ENCODE results near the gene CLCA4.
"Not testable (repeated sequence)": the region's sequence is repeated elsewhere in the genome, so short reads cannot be mapped to it uniquely, and the experiment has no call there.

The CLCA4 gene

DNA sequence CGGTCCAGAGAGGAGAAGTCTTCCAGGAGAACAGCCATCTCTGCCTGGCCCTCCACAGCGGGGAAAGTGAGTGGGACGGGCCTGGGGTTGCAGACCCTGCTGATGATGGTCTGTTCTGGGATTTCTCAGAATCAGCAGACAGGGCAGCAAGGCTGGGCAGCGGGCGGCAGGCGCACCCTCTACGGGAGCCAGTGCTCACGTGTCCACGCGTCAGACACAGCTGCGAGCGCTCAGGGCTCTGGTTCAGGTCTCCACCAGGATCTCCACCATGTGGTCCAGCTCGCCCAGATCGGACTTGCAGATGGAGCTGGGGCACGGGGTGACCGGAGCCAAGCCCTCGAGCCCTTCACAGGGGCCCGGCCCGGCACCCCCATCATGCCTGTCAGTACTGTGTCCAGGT is 5.5 kb downstream of the CLCA4 start:
- Mint-ChIP-seq H3K27ac (no peak overlapping the region), H3K27me3 (no peaks in the 10 kb centered on the region), H3K4me3 (no peak overlapping the region), H3K9me3 (peaks cover under 1% of the 10 kb centered on the region), H3K4me1 (no peaks in the 10 kb centered on the region), H3K36me3 (no peaks in the 10 kb centered on the region)
- CTCF ChIA-PET, result no interaction called here
- DNase-seq, result no peak

DNA sequence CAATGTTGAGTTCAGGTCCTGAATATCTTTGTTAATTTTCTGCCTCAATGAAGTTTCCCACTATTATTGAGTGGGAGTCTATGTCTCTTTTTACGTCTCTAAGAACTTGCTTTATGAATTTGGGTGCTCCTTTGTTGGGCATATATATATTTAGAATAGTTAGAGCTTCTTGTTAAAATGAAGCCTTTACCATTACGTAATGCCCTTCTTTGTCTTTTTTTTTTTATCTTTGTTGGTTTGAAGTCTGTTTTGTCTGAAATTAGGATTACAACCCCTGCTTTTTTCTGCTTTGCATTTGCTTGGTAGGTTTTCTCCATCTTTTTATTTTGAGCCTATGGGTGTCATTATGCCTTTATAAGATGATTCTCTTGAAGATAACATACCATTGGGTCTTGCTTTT is 10.9 kb downstream of the CLCA4 start:
- Mint-ChIP-seq H3K27me3 (no peaks in the 10 kb centered on the region), H3K4me3 (no peak overlapping the region), H3K27ac (no peak overlapping the region), H3K9me3 (peaks cover 17% of the 10 kb centered on the region), H3K36me3 (no peaks in the 10 kb centered on the region), H3K4me1 (no peaks in the 10 kb centered on the region)
- DNase-seq, result no peak
- CTCF ChIA-PET, result interaction anchor here (0.7 kb wide), 1 partner anchor 85 kb away, joined by 3 read pairs; no protein-coding TSS in a partner anchor

DNA sequence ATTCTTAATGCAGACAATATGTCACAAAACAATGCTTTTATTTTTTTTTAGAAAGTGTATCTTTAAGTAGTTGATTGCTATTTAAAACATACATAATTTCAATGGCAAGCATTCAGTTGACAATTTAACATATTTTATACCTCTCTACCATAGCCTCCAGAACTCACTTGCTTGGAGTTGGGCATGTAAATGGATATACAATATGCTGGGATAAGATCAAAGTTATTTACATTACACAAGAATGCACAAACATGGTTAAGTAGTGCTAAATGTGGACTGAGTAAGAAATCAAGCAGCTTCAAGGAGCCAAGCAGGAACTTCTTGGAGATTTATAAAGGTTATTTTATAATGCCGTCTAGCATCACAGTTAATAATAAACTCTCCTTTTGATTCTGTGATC is 17.0 kb downstream of the CLCA4 start:
- Mint-ChIP-seq H3K36me3 (no peaks in the 10 kb centered on the region), H3K27me3 (no peaks in the 10 kb centered on the region)
- DNase-seq, result no peak

DNA sequence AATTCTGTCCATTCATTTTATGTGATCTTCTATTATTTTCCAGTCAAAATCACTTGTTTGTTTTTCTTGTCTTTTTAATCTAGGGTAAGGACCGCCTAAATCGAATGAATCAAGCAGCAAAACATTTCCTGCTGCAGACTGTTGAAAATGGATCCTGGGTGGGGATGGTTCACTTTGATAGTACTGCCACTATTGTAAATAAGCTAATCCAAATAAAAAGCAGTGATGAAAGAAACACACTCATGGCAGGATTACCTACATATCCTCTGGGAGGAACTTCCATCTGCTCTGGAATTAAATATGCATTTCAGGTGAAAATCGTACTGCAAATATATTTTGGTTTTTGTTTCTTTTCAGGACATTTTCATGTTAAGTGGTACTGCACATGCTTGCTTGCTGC is 20.5 kb downstream of the CLCA4 start:
- Mint-ChIP-seq H3K27ac (no peak overlapping the region), H3K4me3 (no peak overlapping the region), H3K27me3 (no peaks in the 10 kb centered on the region), H3K4me1 (no peaks in the 10 kb centered on the region), H3K9me3 (no peaks in the 10 kb centered on the region), H3K36me3 (no peaks in the 10 kb centered on the region)
- no peak for DNase-seq
- CTCF ChIA-PET, result no interaction called here

More for the DNA sequence above, 17.0 kb downstream of the CLCA4 start:
- CTCF ChIA-PET, result no interaction called here
- Mint-ChIP-seq H3K9me3 (peaks cover 6% of the 10 kb centered on the region), H3K27ac (no peak overlapping the region), H3K4me3 (no peak overlapping the region), H3K4me1 (no peaks in the 10 kb centered on the region)

GRCh38 chr1:86567878-86568277 is 21.0 kb downstream of the CLCA4 start:
- H3K4me3 Mint-ChIP-seq, result no peak overlapping the region
- H3K27ac Mint-ChIP-seq, result no peak overlapping the region
- CTCF ChIA-PET, result no interaction called here

DNA sequence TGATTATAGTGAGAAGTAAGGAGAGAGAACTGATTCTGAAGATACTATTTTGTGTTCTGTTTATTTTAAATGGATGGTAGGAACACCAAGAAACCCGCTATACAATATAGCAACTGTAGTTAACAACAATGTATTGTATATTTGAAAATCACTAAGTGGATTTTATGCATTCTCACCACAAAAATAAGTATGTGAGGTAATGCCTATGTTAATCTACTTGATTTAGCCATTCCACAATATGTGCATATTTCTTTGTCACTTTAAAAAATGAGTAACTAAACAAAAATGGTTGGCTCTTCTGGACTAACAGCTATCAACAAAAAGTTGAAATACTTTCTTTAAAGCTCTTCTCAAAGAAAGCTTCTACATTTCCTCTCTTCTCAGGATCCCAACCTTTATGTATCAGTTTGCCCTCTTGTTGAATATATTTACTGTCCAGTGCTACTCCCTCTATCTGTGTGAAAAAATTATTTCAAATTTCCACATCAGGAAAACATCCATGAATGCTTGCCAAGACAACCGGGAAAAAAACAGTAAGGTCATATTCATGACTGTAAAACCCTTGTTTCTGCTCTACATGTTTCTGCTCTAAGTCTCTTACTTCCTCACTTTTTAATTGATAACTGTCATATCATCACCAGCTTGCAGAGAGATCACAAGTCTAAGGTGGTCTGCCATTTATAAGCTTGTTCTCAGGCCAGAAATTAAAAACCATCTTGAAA is 27.0 kb downstream of the CLCA4 start:
- H3K4me1 Mint-ChIP-seq, result no peaks in the 10 kb centered on the region
- no peak overlapping the region for H3K4me3 Mint-ChIP-seq
- CTCF ChIA-PET, result no interaction called here
- DNase-seq, result no peak
- H3K9me3 Mint-ChIP-seq, result no peaks in the 10 kb centered on the region
- H3K27me3 Mint-ChIP-seq, result peaks cover 3% of the 10 kb centered on the region
- no peak overlapping the region for H3K27ac Mint-ChIP-seq
- no peaks in the 10 kb centered on the region for H3K36me3 Mint-ChIP-seq

More at GRCh38 chr1:86567878-86568277, 21.0 kb downstream of the CLCA4 start:
- H3K4me1 Mint-ChIP-seq, result no peaks in the 10 kb centered on the region
- H3K9me3 Mint-ChIP-seq, result no peaks in the 10 kb centered on the region
- H3K36me3 Mint-ChIP-seq, result no peaks in the 10 kb centered on the region
- DNase-seq, result no peak
- no peaks in the 10 kb centered on the region for H3K27me3 Mint-ChIP-seq

- no peak overlapping the region for H3K4me3 Mint-ChIP-seq
- CTCF ChIA-PET, result no interaction called here
These were observed 34.4 kb downstream of the CLCA4 start for GRCh38 chr1:86581231-86581630.

GRCh38 chr1:86582161-86582560 is 35.3 kb downstream of the CLCA4 start:
- H3K27ac Mint-ChIP-seq, result no peak overlapping the region
- H3K4me3 Mint-ChIP-seq, result no peak overlapping the region
- H3K27me3 Mint-ChIP-seq, result no peaks in the 10 kb centered on the region
- H3K4me1 Mint-ChIP-seq, result no peaks in the 10 kb centered on the region
- H3K36me3 Mint-ChIP-seq, result no peaks in the 10 kb centered on the region
- no peak for DNase-seq
- CTCF ChIA-PET, result no interaction called here
- H3K9me3 Mint-ChIP-seq, result no peaks in the 10 kb centered on the region

More at GRCh38 chr1:86581231-86581630, 34.4 kb downstream of the CLCA4 start:
- H3K27ac Mint-ChIP-seq, result no peak overlapping the region
- H3K4me1 Mint-ChIP-seq, result no peaks in the 10 kb centered on the region
- H3K36me3 Mint-ChIP-seq, result no peaks in the 10 kb centered on the region
- no peaks in the 10 kb centered on the region for H3K9me3 Mint-ChIP-seq
- H3K27me3 Mint-ChIP-seq, result no peaks in the 10 kb centered on the region
- no peak for DNase-seq

GRCh38 chr1:86583032-86583431 is 36.2 kb downstream of the CLCA4 start:
- Mint-ChIP-seq H3K4me1 (no peaks in the 10 kb centered on the region), H3K27ac (no peak overlapping the region), H3K36me3 (no peaks in the 10 kb centered on the region), H3K27me3 (no peaks in the 10 kb centered on the region), H3K4me3 (no peak overlapping the region), H3K9me3 (no peaks in the 10 kb centered on the region)
- no peak for DNase-seq
- CTCF ChIA-PET, result no interaction called here

GRCh38 chr1:86583593-86583992 is 36.7 kb downstream of the CLCA4 start:
- no peaks in the 10 kb centered on the region for H3K9me3 Mint-ChIP-seq
- H3K27me3 Mint-ChIP-seq, result no peaks in the 10 kb centered on the region
- no peak overlapping the region for H3K27ac Mint-ChIP-seq
- H3K4me3 Mint-ChIP-seq, result no peak overlapping the region
- H3K4me1 Mint-ChIP-seq, result no peaks in the 10 kb centered on the region
- CTCF ChIA-PET, result no interaction called here
- no peak for DNase-seq
- H3K36me3 Mint-ChIP-seq, result no peaks in the 10 kb centered on the region

DNA sequence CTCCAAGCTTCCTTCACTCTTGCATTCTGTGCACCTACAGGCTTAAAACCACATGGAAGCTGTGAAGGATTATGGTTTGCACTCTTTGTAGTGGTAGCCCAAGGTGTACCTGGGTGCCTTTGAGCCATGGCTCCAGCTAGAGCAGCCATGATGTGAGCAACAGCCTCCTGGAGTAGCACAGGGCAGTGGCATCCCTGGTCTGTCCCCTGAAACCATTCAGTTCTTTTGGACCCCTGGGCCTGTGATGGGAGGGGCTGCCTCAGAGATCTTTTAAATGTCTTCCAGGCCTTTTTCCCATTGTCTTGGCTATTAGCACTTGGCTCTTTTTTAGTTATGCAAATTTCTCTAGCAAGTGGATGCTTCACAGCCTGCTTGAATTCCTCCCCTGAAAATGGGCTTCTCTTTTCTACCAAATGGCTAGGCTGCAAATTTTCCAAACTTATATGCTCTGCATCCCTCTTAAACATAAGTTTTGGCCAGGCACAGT is 47.4 kb downstream of the CLCA4 start:
- DNase-seq, result no peak
- Mint-ChIP-seq H3K4me3 (no peak overlapping the region), H3K27ac (no peak overlapping the region), H3K4me1 (no peaks in the 10 kb centered on the region), H3K9me3 (peaks cover 12% of the 10 kb centered on the region), H3K36me3 (no peaks in the 10 kb centered on the region), H3K27me3 (no peaks in the 10 kb centered on the region)
- CTCF ChIA-PET, result no interaction called here

DNA sequence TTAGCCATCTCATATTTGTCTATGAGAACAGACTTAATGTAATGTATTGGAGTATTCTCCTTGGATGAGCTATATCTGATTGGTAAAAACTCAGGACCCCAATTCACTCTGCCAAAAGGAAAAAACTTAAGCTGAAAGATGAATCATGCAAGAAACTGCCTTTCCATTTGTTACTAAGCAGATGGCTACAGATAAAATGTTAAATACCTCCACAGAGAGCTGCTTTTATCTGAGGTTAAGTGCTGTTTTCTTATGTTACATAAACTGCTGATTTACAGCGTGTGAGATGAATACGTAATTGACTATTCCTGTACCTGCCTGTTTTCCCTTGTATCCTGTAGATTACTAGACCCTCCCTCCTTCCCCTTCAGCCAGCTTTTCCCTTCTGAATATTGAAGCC is 49.3 kb downstream of the CLCA4 start:
- CTCF ChIA-PET, result no interaction called here
- Mint-ChIP-seq H3K4me1 (no peaks in the 10 kb centered on the region), H3K27me3 (no peaks in the 10 kb centered on the region)

GRCh38 chr1:86596741-86597290 is 49.9 kb downstream of the CLCA4 start:
- H3K27ac Mint-ChIP-seq, result no peak overlapping the region
- no peaks in the 10 kb centered on the region for H3K27me3 Mint-ChIP-seq
- peaks cover 12% of the 10 kb centered on the region for H3K9me3 Mint-ChIP-seq
- CTCF ChIA-PET, result no interaction called here
- no peak for DNase-seq
- H3K4me1 Mint-ChIP-seq, result no peaks in the 10 kb centered on the region
- H3K4me3 Mint-ChIP-seq, result no peak overlapping the region
- no peaks in the 10 kb centered on the region for H3K36me3 Mint-ChIP-seq

More for the DNA sequence above, 49.3 kb downstream of the CLCA4 start:
- DNase-seq, result no peak
- H3K9me3 Mint-ChIP-seq, result peaks cover 12% of the 10 kb centered on the region
- H3K4me3 Mint-ChIP-seq, result no peak overlapping the region
- H3K36me3 Mint-ChIP-seq, result no peaks in the 10 kb centered on the region
- H3K27ac Mint-ChIP-seq, result no peak overlapping the region

DNA sequence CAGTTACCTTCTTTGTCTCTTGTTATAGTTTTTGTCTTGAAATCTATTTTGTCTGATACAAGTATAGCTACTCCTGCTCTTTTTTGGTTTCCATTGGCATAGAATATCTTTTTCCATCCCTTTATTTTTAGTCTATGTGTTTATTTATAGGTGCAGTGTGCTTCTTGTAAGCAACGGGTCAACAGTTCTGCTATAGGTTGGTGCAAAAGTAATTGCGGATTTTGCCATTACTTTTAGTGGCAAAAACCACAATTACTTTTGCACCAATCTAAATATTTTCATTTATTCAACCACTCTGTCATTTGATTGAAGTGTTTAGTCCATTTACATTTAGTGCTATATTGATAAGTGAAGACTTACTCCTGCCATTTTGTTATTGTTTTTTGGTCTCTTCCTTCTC is 59.2 kb downstream of the CLCA4 start:
- H3K9me3 Mint-ChIP-seq, CTCF ChIA-PET, H3K4me1 Mint-ChIP-seq, H3K4me3 Mint-ChIP-seq, H3K27me3 Mint-ChIP-seq, DNase-seq, H3K27ac Mint-ChIP-seq, H3K36me3 Mint-ChIP-seq: not testable (repeated sequence)

GRCh38 chr1:86616433-86616832 is 69.6 kb downstream of the CLCA4 start:
- Mint-ChIP-seq H3K4me1 (peaks cover 3% of the 10 kb centered on the region), H3K36me3 (no peaks in the 10 kb centered on the region), H3K4me3 (no peak overlapping the region), H3K27me3 (peaks cover 4% of the 10 kb centered on the region), H3K9me3 (peaks cover 10% of the 10 kb centered on the region), H3K27ac (no peak overlapping the region)
- no peak for DNase-seq
- CTCF ChIA-PET, result no interaction called here
